Transverse colon (tissue), 4 donors: ENCODE results near the gene MAGI2. TPM values are rescaled to one million over a fixed set of nuclear protein-coding genes. Genes with fewer than 3 reads are reported as not detected.
A peak's percentile ranks its signal among the peaks of the same experiment; 100 is the strongest.

Experiments used
- DNase-seq: peaks from one replicate; pipeline ENCODE4 v3.0.0-alpha.2; 2019
- H3K27ac ChIP-seq, 4 donors: fragments of 200-600 bp; sonication (generic); 2 replicates each; pipeline ENCODE4 v1.5.1; 2016 to 2018; ENCODE audit warnings: inconsistent platforms in 4 of 4
- H3K27me3 ChIP-seq: fragments of 200-600 bp; sonication (generic); 2 replicates; pipeline ENCODE4 v1.5.1; 2017; ENCODE audit warnings: inconsistent platforms
- H3K36me3 ChIP-seq, 4 donors: fragments of 200-600 bp; sonication (generic); 2 replicates each; pipeline ENCODE4 v1.5.1; 2017 to 2019; ENCODE audit warnings: inconsistent platforms in 4 of 4
- H3K4me1 ChIP-seq, 4 donors: fragments of 200-600 bp; sonication (generic); 2 replicates each; pipeline ENCODE4 v1.5.1; 2017 to 2020; ENCODE audit warnings: inconsistent platforms in 4 of 4
- H3K4me3 ChIP-seq, 4 donors: fragments of 200-600 bp; sonication (generic); 1 replicate in 1 of 4; 2 replicates in 3 of 4; pipeline versions ENCODE4 v1.5.1 to v1.6.1; 2017 to 2019; ENCODE audit warnings: inconsistent platforms in 4 of 4
- H3K9me3 ChIP-seq, 2 donors: fragments of 200-600 bp; sonication (generic); 2 replicates each; pipeline ENCODE4 v1.5.1; 2017 to 2019; ENCODE audit warnings: inconsistent platforms in 2 of 2
- EP300 ChIP-seq: sonication (generic); formaldehyde crosslinking; IDR thresholded peaks from one replicate; pipeline ENCODE4 v1.6.1; 2017; ENCODE audit warnings: antibody characterized with exemption, low read depth
- POLR2A ChIP-seq: fragments of 450-650 bp; IDR thresholded peaks from one replicate; pipeline ENCODE4 v1.6.1; 2016; ENCODE audit warnings: antibody characterized with exemption, mild to moderate bottlenecking, moderate library complexity
- POLR2AphosphoS5 ChIP-seq, 3 donors: sonication (generic); formaldehyde crosslinking; IDR thresholded peaks; one replicate each; pipeline ENCODE4 v1.6.1; 2016; ENCODE audit warnings: antibody characterized with exemption in 3 of 3
- WGBS, 2 donors: methylation state at CpG; one replicate each; pipeline ENCODE4 v1.1.5; 2018; ENCODE audit warnings: low coverage in 1 of 2; 5-methylcytosine and 5-hydroxymethylcytosine counted together
- in situ Hi-C, 4 donors: fragments of 200-750 bp; cut with MboI; loops; one replicate each; pipeline versions ENCODE4 v1.15.0 to v1.15.1; 2017; ENCODE audit warnings: low sequenced_read_pairs in 3 of 4, low pct_ligation_motif_present in 1 of 4, low pct_unique_long_range_greater_than_20kb in 1 of 4
- intact Hi-C: fragments of 100-400 bp; cut with DNase I; formaldehyde crosslinking; loops from one replicate; pipeline ENCODE4 v1.15.1; 2023; ENCODE audit warnings: low total_unique reads
- total RNA-seq, 4 donors: library from RNA; depleted of rRNA; stranded (reverse); fragments of >200 nt; gene quantifications; one replicate each; pipeline ENCODE4 v1.1.0, GENCODE V29; 2016
- TF ChIP-seq, protein P1 (sequence below), 5 experiments: fragments of 200-600 bp in 3 of 5; fragments of 450-650 bp in 2 of 5; sonication (generic) in 3 of 5; IDR thresholded peaks; 1 replicate in 2 of 5; 2 replicates in 3 of 5; pipeline ENCODE4 v1.5.1; 2016 to 2017; ENCODE audit warnings: antibody characterized with exemption in 5 of 5, inconsistent platforms in 3 of 5, mild to moderate bottlenecking in 2 of 5, moderate library complexity in 1 of 5

The MAGI2 gene
- total RNA-seq, 4 donors from 2014 or later: 1.6 to 9.7 (median 4.1) TPM

DNA sequence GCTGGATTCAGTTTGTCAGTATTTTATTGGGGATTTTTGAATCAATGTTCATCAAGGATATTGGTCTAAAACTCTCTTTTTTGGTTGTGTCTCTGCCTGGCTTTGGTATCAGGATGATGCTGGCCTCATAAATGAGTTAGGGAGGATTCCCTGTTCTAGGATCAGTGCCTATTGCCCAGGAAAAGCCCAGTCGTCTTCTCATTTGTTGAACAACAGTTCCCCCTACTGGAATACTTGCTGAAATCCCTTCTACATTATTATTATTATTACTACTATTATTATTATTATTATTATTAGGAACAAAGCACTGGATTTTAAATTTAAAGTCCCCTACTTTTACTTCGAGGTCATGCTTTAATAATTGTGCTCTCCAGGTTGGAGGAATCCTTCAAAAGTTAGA lies 528.9 kb downstream of the MAGI2 start:
- Histone ChIP-seq H3K4me3 (no peak overlapping the region), H3K27me3 (no peaks in the 10 kb centered on the region), H3K27ac (no peak overlapping the region), H3K36me3 (no peaks in the 10 kb centered on the region), H3K9me3 (no peaks in the 10 kb centered on the region), H3K4me1 (no peaks in the 10 kb centered on the region)
- intact Hi-C loops (no loop called here), in situ Hi-C loops (no loop called here)
- TF ChIP-seq, protein P1, sequence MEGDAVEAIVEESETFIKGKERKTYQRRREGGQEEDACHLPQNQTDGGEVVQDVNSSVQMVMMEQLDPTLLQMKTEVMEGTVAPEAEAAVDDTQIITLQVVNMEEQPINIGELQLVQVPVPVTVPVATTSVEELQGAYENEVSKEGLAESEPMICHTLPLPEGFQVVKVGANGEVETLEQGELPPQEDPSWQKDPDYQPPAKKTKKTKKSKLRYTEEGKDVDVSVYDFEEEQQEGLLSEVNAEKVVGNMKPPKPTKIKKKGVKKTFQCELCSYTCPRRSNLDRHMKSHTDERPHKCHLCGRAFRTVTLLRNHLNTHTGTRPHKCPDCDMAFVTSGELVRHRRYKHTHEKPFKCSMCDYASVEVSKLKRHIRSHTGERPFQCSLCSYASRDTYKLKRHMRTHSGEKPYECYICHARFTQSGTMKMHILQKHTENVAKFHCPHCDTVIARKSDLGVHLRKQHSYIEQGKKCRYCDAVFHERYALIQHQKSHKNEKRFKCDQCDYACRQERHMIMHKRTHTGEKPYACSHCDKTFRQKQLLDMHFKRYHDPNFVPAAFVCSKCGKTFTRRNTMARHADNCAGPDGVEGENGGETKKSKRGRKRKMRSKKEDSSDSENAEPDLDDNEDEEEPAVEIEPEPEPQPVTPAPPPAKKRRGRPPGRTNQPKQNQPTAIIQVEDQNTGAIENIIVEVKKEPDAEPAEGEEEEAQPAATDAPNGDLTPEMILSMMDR (IDR thresholded peaks at IDR 0.05): peak in 2 of 5 experiments; percentile 15 to 29
- no peak for TF ChIP-seq EP300
- DNase-seq: no peak
- 8 to 13% methylated on average over 2 of the region's 2 CpGs for WGBS, 2 donors

DNA sequence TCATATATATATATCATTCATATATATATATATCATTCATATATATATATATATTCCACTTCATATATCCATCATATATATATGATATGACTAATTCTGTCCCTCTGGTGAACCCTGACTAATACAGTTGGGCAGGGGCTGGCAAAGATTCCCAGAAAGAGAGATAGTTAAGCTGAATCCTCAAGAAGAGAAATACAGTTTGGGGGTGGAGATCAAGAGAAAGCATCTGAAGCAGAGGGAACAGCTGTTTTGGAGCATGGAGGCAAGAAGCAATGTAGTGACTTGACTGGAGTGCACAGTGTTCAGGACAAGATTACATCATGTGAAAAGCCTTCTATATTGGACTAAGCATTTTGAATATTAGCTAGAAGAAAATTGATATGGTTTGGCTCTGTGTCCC lies 540.7 kb downstream of the MAGI2 start:
- no peak overlapping the region for H3K4me3 ChIP-seq
- DNase-seq: no peak
- intact Hi-C loops: no loop called here
- H3K27me3 ChIP-seq: no peaks in the 10 kb centered on the region
- H3K36me3 ChIP-seq: no peaks in the 10 kb centered on the region
- no peaks in the 10 kb centered on the region for H3K4me1 ChIP-seq
- no peaks in the 10 kb centered on the region for H3K9me3 ChIP-seq
- in situ Hi-C loops: no loop called here
- no peak overlapping the region for H3K27ac ChIP-seq
- TF ChIP-seq POLR2A: no peak
- TF ChIP-seq EP300: no peak
- TF ChIP-seq, protein P1 (IDR thresholded peaks at IDR 0.05): no peak
- TF ChIP-seq POLR2AphosphoS5 (IDR thresholded peaks at IDR 0.05): no peak

DNA sequence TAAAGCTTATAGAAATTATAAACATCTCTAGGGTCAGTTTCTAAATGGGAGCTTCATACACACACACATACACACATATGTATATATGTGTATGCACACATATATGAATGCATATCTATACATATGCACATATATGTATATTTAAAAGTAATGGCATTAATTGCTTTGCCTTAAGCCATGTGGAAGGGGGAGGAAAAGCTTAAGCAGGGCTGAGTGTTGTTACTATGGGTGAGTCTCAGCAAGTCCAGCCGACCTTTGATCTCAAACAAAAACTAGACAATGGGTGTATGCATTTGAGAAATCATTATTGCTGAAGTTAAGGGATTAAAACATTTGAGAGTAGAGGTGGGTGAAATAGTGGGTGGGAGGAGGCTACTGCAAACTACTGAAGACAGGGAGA lies 546.7 kb downstream of the MAGI2 start:
- peaks cover 0 to 4% (median 0%) of the 10 kb centered on the region in 4 donors for H3K4me1 ChIP-seq
- H3K36me3 ChIP-seq: no peaks in the 10 kb centered on the region
- no peaks in the 10 kb centered on the region for H3K27me3 ChIP-seq
- TF ChIP-seq POLR2A (no peak), EP300 (no peak), POLR2AphosphoS5 (IDR thresholded peaks at IDR 0.05) (no peak)
- TF ChIP-seq, protein P1 (IDR thresholded peaks at IDR 0.05): no peak
- intact Hi-C loops: no loop called here
- 67% methylated on average over 1 of the region's 1 CpG; no CpG with 5 or more reads in 1 of the 2 donors for WGBS, 2 donors
- H3K9me3 ChIP-seq: no peaks in the 10 kb centered on the region
- no peak overlapping the region for H3K4me3 ChIP-seq
- H3K27ac ChIP-seq: no peak overlapping the region
- in situ Hi-C loops: no loop called here
- DNase-seq: no peak

DNA sequence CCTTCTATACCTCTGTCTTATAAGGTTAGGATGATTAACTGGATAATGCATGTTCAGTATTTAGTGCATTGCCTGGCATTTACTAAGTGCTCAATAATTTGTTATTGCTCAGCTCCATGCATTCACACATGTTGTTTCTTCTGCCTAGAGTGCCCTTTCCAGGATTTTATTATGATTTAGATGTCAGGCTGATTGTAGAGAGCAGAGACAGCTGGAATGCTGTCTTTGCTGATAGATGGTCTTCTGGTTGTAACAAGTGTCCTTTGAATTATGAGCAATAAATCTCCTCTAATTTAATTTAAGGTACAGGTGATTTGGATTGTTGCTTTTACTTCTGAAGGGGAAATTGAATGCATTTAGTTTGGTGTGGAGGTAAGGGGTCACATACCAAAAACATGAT lies 548.0 kb downstream of the MAGI2 start:
- in situ Hi-C loops (no loop called here), intact Hi-C loops (no loop called here)
- TF ChIP-seq EP300 (no peak), POLR2AphosphoS5 (IDR thresholded peaks at IDR 0.05) (no peak), POLR2A (no peak)
- TF ChIP-seq, protein P1 (IDR thresholded peaks at IDR 0.05): no peak
- no peak overlapping the region for H3K27ac ChIP-seq
- DNase-seq: no peak
- H3K36me3 ChIP-seq: no peaks in the 10 kb centered on the region
- H3K4me1 ChIP-seq: peaks cover 0 to 4% (median 0%) of the 10 kb centered on the region in 4 donors
- no peak overlapping the region for H3K4me3 ChIP-seq
- H3K27me3 ChIP-seq: no peaks in the 10 kb centered on the region
- H3K9me3 ChIP-seq: no peaks in the 10 kb centered on the region
